ENCODE results near the gene ESPL1.

DNA sequence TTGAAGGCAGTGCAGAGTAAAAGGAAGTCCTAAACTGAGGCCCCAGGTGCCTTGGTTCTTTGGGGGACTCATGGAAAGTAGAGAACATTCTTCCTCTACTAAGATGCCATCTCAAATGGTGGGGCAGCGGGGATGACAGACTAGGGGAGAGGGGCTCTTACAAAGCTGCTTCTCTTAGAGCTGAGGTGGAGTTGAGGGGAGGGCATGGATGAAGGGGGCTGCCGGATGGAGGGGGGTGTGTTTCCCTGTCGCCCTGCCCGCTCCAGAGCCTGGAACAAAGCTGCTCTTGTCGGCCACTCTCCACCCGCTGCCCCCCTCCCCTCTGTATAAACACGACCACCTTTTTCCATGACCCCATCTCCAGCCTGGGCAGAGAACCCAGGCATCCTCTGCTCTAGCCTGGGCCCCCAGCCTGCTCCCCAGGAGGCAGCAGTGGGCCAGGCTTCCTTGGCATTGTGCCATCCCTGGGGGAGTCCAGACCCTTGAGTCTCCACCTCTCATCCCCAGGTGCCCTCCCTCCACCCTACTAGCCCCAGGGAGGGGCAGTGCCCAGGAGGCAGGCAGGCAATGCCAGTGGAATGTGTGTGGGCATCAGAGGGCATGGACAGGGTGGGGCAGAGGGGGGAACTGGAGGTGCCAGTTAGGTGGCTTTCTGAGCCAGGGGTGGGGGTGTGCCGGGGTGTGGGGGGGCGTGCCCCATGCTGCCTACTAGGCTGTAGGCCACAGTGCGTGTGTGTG, 37.8 kb upstream of the ESPL1 start:
- TF ChIP-seq, protein P1, sequence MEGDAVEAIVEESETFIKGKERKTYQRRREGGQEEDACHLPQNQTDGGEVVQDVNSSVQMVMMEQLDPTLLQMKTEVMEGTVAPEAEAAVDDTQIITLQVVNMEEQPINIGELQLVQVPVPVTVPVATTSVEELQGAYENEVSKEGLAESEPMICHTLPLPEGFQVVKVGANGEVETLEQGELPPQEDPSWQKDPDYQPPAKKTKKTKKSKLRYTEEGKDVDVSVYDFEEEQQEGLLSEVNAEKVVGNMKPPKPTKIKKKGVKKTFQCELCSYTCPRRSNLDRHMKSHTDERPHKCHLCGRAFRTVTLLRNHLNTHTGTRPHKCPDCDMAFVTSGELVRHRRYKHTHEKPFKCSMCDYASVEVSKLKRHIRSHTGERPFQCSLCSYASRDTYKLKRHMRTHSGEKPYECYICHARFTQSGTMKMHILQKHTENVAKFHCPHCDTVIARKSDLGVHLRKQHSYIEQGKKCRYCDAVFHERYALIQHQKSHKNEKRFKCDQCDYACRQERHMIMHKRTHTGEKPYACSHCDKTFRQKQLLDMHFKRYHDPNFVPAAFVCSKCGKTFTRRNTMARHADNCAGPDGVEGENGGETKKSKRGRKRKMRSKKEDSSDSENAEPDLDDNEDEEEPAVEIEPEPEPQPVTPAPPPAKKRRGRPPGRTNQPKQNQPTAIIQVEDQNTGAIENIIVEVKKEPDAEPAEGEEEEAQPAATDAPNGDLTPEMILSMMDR (conservative IDR thresholded peaks at IDR 0.05 in 1 of 2, IDR thresholded peaks at IDR 0.05 in 1 of 2; ENCODE audit: low read depth in 1 of 2, low read length in 2 of 2) = no peak
- TF ChIP-seq EZH2 (IDR thresholded peaks at IDR 0.05; ENCODE audit: low read length, missing control alignments) = no peak

Measured in fibroblast of lung (primary cell).